Neural progenitor cell (in vitro differentiated cells): ENCODE results near the gene FAM219B. TPM values are rescaled to one million over a fixed set of nuclear protein-coding genes. Genes with fewer than 3 reads are reported as not detected.

Experiments used
- DNase-seq: peaks from one replicate; pipeline ENCODE4 v3.0.0-alpha.2; 2016; ENCODE audit warnings: low spot score
- H2AFZ ChIP-seq: fragments of 200-600 bp; sonication (generic); replicated peaks from 2 replicates; pipeline ENCODE4 v1.6.1; 2016; ENCODE audit warnings: antibody characterized with exemption
- H3F3A ChIP-seq: fragments of 200-600 bp; sonication (generic); 2 replicates; pipeline ENCODE4 v1.6.1; 2016; ENCODE audit warnings: antibody characterized with exemption, low read depth
- H3K27ac ChIP-seq: fragments of 200-600 bp; sonication (generic); 2 replicates; pipeline ENCODE4 v1.5.1; 2016; ENCODE audit warnings: mild to moderate bottlenecking
- H3K27me3 ChIP-seq: fragments of 200-600 bp; sonication (generic); 2 replicates; pipeline ENCODE4 v1.6.1; 2016; ENCODE audit warnings: mild to moderate bottlenecking, moderate library complexity
- H3K36me3 ChIP-seq: fragments of 200-600 bp; sonication (generic); 2 replicates; pipeline ENCODE4 v1.5.1; 2016
- H3K4me1 ChIP-seq: fragments of 200-600 bp; sonication (generic); 2 replicates; pipeline ENCODE4 v1.6.1; 2016; ENCODE audit warnings: mixed run types
- H3K4me2 ChIP-seq: fragments of 200-600 bp; sonication (generic); 2 replicates; pipeline ENCODE4 v1.6.1; 2016
- H3K4me3 ChIP-seq: fragments of 200-600 bp; sonication (generic); 2 replicates; pipeline ENCODE4 v1.5.1; 2016
- H3K79me2 ChIP-seq: fragments of 200-600 bp; sonication (generic); 2 replicates; pipeline ENCODE4 v1.6.1; 2016; ENCODE audit warnings: low read depth
- H3K9ac ChIP-seq: fragments of 200-600 bp; sonication (generic); 2 replicates; pipeline ENCODE4 v1.6.1; 2016
- H3K9me3 ChIP-seq: fragments of 200-600 bp; sonication (generic); 2 replicates; pipeline ENCODE4 v1.5.1; 2016; ENCODE audit warnings: low read depth
- H4K20me1 ChIP-seq: fragments of 200-600 bp; sonication (generic); 2 replicates; pipeline ENCODE4 v1.6.1; 2016; ENCODE audit warnings: low read depth
- H3K27ac Mint-ChIP-seq: 3 replicates; pipeline ENCODE4 v1.8.0; 2021; ENCODE audit warnings: mixed read lengths
- H3K27me3 Mint-ChIP-seq: 2 replicates; pipeline ENCODE4 v1.8.0; 2022; ENCODE audit warnings: low read depth, mild to moderate bottlenecking, inconsistent platforms, moderate library complexity, mixed read lengths; ENCODE audit not compliant: insufficient read depth
- H3K36me3 Mint-ChIP-seq: 3 replicates; pipeline ENCODE4 v1.8.0; 2021; ENCODE audit warnings: mixed read lengths
- H3K4me1 Mint-ChIP-seq: 3 replicates; pipeline ENCODE4 v1.8.0; 2021; ENCODE audit warnings: mixed read lengths
- H3K4me3 Mint-ChIP-seq: 3 replicates; pipeline ENCODE4 v1.8.0; 2021; ENCODE audit warnings: mild to moderate bottlenecking, moderate library complexity, mixed read lengths
- H3K9me3 Mint-ChIP-seq: 3 replicates; pipeline ENCODE4 v1.8.0; 2020; ENCODE audit warnings: mixed read lengths
- CTCF ChIP-seq: fragments of 200-600 bp; sonication (generic); IDR thresholded peaks from 2 replicates; pipeline ENCODE4 v1.5.1; 2017; ENCODE audit warnings: antibody characterized with exemption, mild to moderate bottlenecking
- EZH2 ChIP-seq: fragments of 200-600 bp; sonication (generic); IDR thresholded peaks from 2 replicates; pipeline ENCODE4 v1.6.1; 2017; ENCODE audit warnings: antibody characterized with exemption, mild to moderate bottlenecking, moderate library complexity
- EZH2phosphoT487 ChIP-seq: fragments of 200-600 bp; sonication (generic); IDR thresholded peaks from 2 replicates; pipeline ENCODE4 v1.6.1; 2017; ENCODE audit warnings: antibody characterized with exemption
- total RNA-seq: library from RNA; depleted of rRNA; stranded (reverse); fragments of >200 nt; gene quantifications from 2 replicates; pipeline ENCODE4 v1.2.3, GENCODE V29; 2015; ENCODE audit warnings: low replicate concordance

The FAM219B gene
- total RNA-seq, 1 donor from 2014 or later, result 120 TPM

- DNase-seq, result no peak
- H3K4me3 Mint-ChIP-seq, result no peak overlapping the region
- TF ChIP-seq CTCF, result no peak
- TF ChIP-seq EZH2, result no peak
- no peak for TF ChIP-seq EZH2phosphoT487
- peaks cover 3% of the 10 kb centered on the region for H3K27me3 Mint-ChIP-seq
- Histone ChIP-seq H3K27me3 (no peaks in the 10 kb centered on the region), H3K4me1 (peaks cover 4% of the 10 kb centered on the region), H3K9ac (no peak overlapping the region), H3K4me3 (no peak overlapping the region), H4K20me1 (peaks cover 48% of the 10 kb centered on the region), H2AFZ (no peak overlapping the region), H3K79me2 (peaks cover 76% of the 10 kb centered on the region), H3K4me2 (no peak overlapping the region), H3K27ac (no peak overlapping the region), H3K36me3 (no peaks in the 10 kb centered on the region), H3F3A (peaks cover 12% of the 10 kb centered on the region), H3K9me3 (no peaks in the 10 kb centered on the region)
- H3K36me3 Mint-ChIP-seq, result peaks cover 17% of the 10 kb centered on the region
- peaks cover 8% of the 10 kb centered on the region for H3K4me1 Mint-ChIP-seq
- no peak overlapping the region for H3K27ac Mint-ChIP-seq
- no peaks in the 10 kb centered on the region for H3K9me3 Mint-ChIP-seq
These were observed 26.9 kb upstream of the FAM219B start for GRCh38 chr15:74933573-74933972.

- Histone ChIP-seq H3K9me3 (no peaks in the 10 kb centered on the region), H3K4me3 (no peak overlapping the region), H3K4me2 (no peak overlapping the region), H3K27me3 (no peaks in the 10 kb centered on the region), H3K36me3 (peaks cover 6% of the 10 kb centered on the region), H3K4me1 (no peaks in the 10 kb centered on the region), H3K79me2 (peaks cover 38% of the 10 kb centered on the region), H4K20me1 (peaks cover 12% of the 10 kb centered on the region), H3K9ac (no peak overlapping the region), H2AFZ (no peak overlapping the region), H3F3A (no peaks in the 10 kb centered on the region), H3K27ac (no peak overlapping the region)
- no peak for DNase-seq
- no peak overlapping the region for H3K4me3 Mint-ChIP-seq
- peaks cover 18% of the 10 kb centered on the region for H3K36me3 Mint-ChIP-seq
- TF ChIP-seq CTCF (no peak), EZH2 (no peak), EZH2phosphoT487 (no peak)
- no peaks in the 10 kb centered on the region for H3K9me3 Mint-ChIP-seq
- H3K27me3 Mint-ChIP-seq, result peaks cover 2% of the 10 kb centered on the region
- H3K4me1 Mint-ChIP-seq, result no peaks in the 10 kb centered on the region
- no peak overlapping the region for H3K27ac Mint-ChIP-seq
These were observed 22.1 kb upstream of the FAM219B start for GRCh38 chr15:74928771-74929198.

GRCh38 chr15:74924525-74924924, 17.9 kb upstream of the FAM219B start:
- Histone ChIP-seq H3K36me3 (peaks cover 6% of the 10 kb centered on the region), H3K4me3 (no peak overlapping the region), H4K20me1 (no peaks in the 10 kb centered on the region), H3K79me2 (no peaks in the 10 kb centered on the region), H2AFZ (no peak overlapping the region), H3K4me1 (no peaks in the 10 kb centered on the region), H3K9ac (no peak overlapping the region), H3F3A (no peaks in the 10 kb centered on the region), H3K27me3 (no peaks in the 10 kb centered on the region), H3K9me3 (no peaks in the 10 kb centered on the region), H3K27ac (no peak overlapping the region), H3K4me2 (no peak overlapping the region)
- DNase-seq, result no peak
- Mint-ChIP-seq H3K36me3 (peaks cover 31% of the 10 kb centered on the region), H3K9me3 (no peaks in the 10 kb centered on the region), H3K4me1 (no peaks in the 10 kb centered on the region), H3K4me3 (no peak overlapping the region), H3K27ac (no peak overlapping the region), H3K27me3 (no peaks in the 10 kb centered on the region)
- TF ChIP-seq EZH2phosphoT487 (no peak), CTCF (no peak), EZH2 (no peak)
